ENCODE data around the gene C9orf72.

DNA sequence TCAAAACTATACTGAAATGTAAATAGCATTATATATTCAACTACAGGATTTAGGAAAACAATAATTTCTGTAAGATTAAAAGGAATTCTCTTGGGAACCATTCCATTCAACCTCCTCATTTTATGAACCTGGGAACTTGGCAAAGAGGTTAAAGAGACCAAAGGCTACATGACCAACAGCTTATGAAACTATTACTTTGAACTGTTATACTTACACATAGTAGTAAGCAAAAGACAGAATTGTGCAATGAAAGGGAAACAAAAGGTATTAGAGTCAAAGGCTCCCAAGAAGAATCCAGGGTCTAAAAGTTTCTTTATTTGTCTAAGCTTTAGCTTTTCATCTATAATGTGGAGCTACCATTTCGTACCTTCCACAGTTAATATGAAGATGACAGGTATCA lies 7.2 kb downstream of the C9orf72 start:
- no peak for TF ChIP-seq SP1 (IDR thresholded peaks at IDR 0.05)
- no peak for TF ChIP-seq TARDBP (IDR thresholded peaks at IDR 0.05)
- TF ChIP-seq BHLHE40 (IDR thresholded peaks at IDR 0.05; ENCODE audit: borderline replicate concordance) = no peak
- no peak for TF ChIP-seq ARNT (IDR thresholded peaks at IDR 0.05)
- no peak for TF ChIP-seq SUZ12 (IDR thresholded peaks at IDR 0.05)
- TF ChIP-seq PKNOX1 (IDR thresholded peaks at IDR 0.05) = no peak
- TF ChIP-seq CTBP1 (IDR thresholded peaks at IDR 0.05; ENCODE audit: borderline replicate concordance) = no peak
- TF ChIP-seq FOXM1 (IDR thresholded peaks at IDR 0.05; ENCODE audit: borderline replicate concordance) = no peak
- no peak for TF ChIP-seq LEF1 (IDR thresholded peaks at IDR 0.05; ENCODE audit: borderline replicate concordance)
- TF ChIP-seq L3MBTL2 (conservative IDR thresholded peaks at IDR 0.05) = no peak
- TF ChIP-seq HDGF (IDR thresholded peaks at IDR 0.05; ENCODE audit: borderline replicate concordance) = no peak
- no peak for TF ChIP-seq FOXA1 (IDR thresholded peaks at IDR 0.05)

Data from HEK293T (cell line).